Measurements from ENCODE around the gene RAP1GDS1. TPM values are rescaled to one million over a fixed set of nuclear protein-coding genes. Genes with fewer than 3 reads are reported as not detected.

The RAP1GDS1 gene, protein sequence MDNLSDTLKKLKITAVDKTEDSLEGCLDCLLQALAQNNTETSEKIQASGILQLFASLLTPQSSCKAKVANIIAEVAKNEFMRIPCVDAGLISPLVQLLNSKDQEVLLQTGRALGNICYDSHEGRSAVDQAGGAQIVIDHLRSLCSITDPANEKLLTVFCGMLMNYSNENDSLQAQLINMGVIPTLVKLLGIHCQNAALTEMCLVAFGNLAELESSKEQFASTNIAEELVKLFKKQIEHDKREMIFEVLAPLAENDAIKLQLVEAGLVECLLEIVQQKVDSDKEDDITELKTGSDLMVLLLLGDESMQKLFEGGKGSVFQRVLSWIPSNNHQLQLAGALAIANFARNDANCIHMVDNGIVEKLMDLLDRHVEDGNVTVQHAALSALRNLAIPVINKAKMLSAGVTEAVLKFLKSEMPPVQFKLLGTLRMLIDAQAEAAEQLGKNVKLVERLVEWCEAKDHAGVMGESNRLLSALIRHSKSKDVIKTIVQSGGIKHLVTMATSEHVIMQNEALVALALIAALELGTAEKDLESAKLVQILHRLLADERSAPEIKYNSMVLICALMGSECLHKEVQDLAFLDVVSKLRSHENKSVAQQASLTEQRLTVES
- 42.3 and 54.6 TPM in 2 replicates for total RNA-seq (2014; rRNA removed; shearing (Covaris generic))

DNA sequence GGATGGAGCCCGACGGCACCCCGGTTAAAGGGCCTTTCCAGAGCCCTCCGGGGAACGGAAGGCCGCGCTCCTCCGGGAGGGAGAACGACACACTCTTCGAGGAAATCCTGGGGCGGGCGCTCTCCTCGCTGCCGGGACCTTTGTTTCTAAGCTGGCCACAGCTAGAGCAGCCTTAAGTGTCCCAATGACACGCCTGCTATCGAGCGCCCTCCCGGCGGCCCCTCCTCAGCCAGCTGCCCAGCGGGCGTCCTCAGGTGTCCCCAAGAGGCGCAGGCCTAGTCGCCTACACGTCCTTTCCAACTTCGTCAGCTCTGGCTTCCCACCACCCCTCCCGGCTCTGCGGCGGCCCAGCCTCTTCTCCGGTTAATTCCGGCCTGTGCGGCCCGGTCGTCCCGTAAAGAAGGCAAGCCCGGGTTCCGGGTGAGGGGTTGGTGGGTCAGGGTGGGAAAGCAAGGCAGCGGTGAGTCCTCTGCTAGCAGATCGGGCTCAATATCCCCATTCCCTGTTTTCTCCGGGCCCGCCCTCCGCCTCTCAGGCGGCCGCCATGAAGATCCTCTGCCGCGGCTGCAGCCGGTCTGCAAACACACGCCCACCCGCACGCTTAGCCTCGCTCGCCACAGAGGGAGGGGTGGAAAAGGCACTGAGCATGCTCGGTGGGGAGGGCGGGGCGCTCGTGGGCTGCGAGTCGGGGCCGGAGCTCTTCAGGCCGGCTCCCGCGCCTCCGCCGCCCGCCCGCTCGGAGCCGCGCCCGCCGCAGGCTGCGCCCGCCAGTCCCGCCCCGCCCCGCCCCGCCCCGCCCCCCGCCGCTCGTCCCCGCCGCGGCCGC is at the start of gene RAP1GDS1:
Gene RAP1GDS1 (plus strand): TSS at position 806 of the 826 bp plus-strand sequence. CDS start 182 bp downstream, outside the sequence.
- peak; percentile 91 for DNase-seq (ENCODE audit: low read depth)

DNA sequence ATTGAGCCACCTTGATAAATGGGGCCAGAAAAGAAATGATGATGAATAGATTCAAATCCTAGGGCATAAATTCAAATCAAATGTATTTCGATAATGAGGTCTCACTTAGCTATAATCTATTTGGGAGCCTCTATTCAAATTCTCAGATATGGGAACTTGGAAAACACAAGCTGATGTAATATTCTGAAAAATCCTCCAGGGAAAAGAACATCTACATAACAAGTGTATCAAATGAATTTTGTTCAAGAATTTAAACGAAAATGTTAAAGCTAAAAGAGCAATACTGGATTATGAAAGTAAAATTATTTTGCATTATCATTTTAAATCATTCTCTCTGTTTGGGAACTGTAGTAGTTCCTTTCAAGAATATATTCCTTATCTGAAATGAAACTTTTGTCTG is 38.9 kb upstream of the RAP1GDS1 start:
- no peak for DNase-seq (ENCODE audit: low read depth)

DNA sequence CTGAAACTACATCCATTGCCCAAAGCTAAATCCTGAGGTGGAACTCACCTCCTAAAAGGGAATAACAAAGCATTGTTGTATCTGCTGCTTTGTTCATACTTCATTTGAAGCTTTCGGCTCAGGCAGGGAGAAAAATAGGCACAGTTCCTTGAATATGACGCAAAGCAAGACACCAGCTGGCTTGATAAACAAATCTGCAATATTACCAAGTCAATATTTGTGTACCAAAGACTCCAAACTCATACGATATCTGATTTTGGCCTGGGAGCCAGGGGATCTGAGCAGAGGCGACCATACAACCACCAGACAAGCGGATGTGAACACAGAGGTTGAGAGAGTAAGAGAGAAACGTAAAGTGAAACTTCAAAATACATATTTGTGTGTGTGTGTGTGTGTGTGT is 34.8 kb upstream of the RAP1GDS1 start:
- DNase-seq (ENCODE audit: low read depth), result no peak

DNA sequence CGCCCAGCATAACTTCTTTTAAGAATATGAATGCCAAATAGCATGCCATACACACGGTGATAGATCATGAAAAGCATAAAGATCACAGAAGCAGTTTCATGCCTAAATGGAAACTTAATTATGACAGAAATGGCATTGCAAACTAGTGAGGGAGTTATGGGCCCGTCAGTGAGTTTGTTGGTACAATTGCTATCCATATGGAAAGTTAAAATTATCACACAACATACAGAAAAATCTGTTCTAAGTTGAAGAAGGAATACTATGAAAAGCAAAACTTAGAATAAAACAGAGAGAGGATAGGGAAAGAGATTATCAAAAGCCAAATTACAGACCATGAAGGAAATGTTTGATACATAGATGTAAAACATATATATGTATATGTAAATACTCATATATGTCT is 30.2 kb upstream of the RAP1GDS1 start:
- no peak for DNase-seq (ENCODE audit: low read depth)

- peak; percentile 6 for DNase-seq (ENCODE audit: low read depth)
Measured at GRCh38 chr4:98232202-98232601, 29.0 kb upstream of the RAP1GDS1 start.

DNA sequence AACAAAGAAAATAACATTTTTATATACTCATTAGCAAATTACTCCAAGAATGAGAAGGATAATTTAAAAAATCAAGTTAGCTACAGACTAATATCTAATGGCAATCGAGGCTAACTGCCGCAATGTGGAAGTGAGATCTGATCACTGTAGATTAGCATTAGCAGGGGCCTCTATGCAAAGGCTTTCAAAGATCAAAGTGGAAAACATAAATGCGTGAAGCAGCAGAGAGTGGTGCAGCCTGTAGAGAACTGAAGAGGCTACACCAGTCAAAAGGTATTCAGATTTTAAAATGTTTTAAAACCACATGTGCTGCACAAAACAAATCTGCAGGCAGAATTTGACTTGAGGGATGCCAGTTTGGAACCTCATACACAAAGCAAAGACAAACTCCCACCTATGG is 24.0 kb upstream of the RAP1GDS1 start:
- no peak for DNase-seq (ENCODE audit: low read depth)

DNA sequence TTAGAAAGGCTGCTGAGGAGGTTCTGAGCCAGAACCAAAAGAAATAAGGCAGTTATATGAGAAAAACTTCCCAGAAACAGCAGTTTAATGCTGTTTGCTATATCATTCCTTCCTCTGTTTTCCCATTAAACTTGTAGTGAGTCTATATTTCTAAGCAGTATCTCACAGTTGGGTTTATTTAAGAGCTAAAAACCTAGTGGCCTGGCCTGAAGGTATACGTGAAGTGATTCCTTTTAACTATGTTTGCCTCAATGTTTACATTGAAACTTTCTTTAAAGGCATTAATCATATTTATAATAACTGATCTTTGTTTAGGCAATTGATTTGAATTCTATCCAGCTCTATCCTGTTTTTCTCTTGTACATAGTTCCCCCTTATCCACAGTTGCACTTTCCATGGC is 19.1 kb upstream of the RAP1GDS1 start:
- DNase-seq (ENCODE audit: low read depth), result no peak

- DNase-seq (ENCODE audit: low read depth), result peak; percentile 41
Measured at GRCh38 chr4:98242538-98242937, 18.6 kb upstream of the RAP1GDS1 start.

GRCh38 chr4:98245226-98245625 is 16.0 kb upstream of the RAP1GDS1 start:
- DNase-seq (ENCODE audit: low read depth), result no peak

DNA sequence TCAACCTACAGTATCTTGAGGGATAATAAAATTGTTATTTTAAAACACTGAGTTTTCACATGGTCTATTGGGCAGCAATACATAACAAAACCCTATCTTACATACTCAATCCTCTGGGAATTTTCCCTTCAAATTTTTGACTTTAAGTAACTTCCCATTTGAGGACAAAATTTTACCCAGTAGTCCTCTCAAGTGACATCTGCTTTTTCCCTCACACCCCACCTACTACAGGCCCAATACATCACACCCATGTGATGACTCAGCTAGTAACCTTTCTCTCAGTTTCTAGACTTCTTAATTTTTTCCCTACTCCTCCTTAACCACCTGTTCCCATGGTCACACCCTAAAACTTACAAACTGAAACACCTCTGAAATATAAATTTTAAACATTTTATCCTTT is 12.2 kb upstream of the RAP1GDS1 start:
- DNase-seq (ENCODE audit: low read depth), result no peak

DNA sequence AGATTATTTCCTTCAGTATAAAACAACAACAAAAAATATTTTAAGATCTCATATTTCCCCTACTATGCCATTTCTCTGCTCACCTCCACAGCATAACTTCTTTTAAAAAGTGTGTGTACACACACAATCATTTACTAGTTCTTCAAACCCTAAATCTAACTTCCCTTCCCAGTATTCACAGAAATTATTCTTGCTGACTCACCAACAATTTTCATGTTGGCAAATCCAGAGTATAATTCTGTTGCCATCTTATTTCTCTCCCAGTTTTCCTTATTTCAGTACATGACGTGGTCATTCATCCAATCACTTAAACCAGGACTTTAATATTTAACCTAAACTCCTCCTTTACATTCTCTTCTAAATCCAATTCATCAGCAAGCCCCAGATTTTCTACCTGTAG is 11.4 kb upstream of the RAP1GDS1 start:
- DNase-seq (ENCODE audit: low read depth), result no peak

GRCh38 chr4:98253499-98253898 is 7.7 kb upstream of the RAP1GDS1 start:
- no peak for DNase-seq (ENCODE audit: low read depth)

GRCh38 chr4:98260047-98260578 is 1.1 kb upstream of the RAP1GDS1 start:
- peak; percentile 33 for DNase-seq (ENCODE audit: low read depth)

DNA sequence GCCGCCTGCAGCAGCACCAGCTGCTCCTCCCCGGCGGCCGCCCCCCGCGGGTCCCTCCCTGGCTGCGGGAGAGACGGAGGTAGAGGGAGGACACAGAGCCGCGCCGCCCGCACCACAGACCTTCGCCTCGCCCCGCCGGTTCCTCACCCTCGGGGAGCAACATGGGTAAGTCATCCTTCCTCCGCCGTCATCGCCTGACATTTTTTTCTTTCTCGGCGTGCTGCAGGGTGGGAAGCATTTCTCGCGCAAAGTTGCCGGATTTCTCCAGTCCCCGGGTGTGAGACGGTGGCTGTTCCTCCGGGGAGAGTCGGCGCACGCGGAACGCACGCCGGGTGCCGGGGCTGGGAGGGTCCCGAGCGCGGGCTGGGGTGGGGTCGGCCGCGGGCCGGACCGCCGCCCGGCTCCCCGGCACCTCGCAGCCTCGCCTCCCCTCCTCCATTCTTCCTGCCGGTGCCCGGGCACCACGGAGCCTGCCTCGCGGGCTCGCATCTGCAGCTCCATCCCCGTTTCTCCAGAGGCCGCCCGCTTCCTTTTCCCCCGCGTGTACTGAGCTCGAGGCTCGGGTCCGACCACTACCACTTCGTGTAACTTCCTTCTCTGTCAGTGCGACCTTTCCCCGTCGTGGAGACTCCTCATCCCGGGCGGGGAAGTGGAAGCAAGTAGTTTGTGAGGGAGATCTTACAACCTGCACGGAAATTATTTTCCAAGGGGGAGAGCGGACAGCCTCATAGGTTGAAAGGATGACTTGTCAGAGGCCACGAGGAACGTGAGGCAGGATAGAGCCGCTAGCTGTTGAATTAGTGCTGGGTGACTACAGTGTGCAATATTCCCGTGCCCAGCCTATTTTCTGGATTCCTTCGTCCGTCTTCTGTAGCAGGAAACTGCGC is 464 bp downstream of the RAP1GDS1 start:
- peak; percentile 74 for DNase-seq (ENCODE audit: low read depth)

GRCh38 chr4:98262431-98262830 is 1.2 kb downstream of the RAP1GDS1 start:
- no peak for DNase-seq (ENCODE audit: low read depth)

- no peak for DNase-seq (ENCODE audit: low read depth)
Measured at GRCh38 chr4:98267498-98267897, 6.3 kb downstream of the RAP1GDS1 start.

GRCh38 chr4:98275145-98275544 is 14.0 kb downstream of the RAP1GDS1 start:
- DNase-seq (ENCODE audit: low read depth), result no peak

DNA sequence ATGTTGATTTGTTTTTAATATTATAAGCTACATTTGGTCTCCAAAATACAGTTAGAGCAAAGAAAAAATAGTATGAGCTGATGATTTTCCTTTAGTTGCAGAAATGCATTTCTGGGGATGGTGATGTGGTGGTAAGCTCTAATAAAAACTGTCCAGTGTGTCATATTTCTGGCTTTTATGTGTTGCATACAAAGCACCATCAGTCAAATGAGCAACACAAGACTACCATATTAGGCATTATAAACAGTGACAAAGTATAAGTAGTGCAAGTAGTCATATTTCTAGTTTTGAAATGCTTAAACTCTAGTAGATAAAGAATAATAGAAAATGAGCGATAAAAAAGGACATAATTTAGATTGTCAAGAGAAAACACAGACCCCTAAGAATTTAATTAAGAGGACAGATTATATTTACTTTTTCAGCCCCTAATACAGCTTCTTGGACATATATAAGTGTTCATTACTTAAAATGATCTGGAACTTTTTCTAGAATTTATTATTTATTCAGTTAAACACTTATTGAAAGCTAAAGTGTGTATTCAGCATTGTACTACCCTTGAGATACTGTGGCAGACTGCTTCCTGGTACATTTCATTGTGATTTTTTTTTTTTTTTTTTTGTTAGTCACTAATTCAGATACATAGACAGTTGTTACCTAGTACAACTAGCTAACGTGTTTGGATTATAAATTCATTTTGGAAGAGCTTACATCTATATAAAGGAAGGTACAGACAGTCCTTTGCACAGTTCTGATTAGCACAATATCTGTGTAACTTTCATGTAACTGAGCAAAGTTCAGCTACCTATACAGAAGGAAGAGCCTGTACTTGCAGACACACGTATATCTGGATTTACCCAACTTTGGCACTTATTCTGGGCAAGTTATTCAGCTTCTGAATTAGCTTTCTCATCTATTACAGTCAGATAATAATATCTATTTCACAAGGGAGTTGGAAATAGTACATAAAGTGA is 22.3 kb downstream of the RAP1GDS1 start:
- peak; percentile 31 for DNase-seq (ENCODE audit: low read depth)

DNA sequence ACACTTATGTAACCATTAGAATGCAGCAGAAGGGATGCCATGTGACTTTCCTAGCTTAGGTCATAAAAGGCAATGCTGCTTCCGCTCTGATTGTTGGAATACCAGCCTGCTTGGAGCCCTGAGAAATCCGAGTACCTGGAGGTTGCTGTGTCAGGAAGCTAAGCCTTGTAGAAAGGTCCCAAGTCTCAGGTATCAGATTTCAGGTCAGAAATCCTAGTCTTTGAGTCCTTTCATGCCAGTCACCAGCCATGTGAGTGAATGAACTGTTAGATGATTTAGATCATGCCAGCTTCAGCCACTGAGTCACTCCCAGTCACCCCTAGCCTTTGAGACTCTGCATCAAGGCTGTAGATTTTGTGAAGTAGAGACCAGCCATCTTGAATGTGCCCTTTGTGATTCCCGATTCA is 23.5 kb downstream of the RAP1GDS1 start:
- peak; percentile 82 for DNase-seq (ENCODE audit: low read depth)

DNA sequence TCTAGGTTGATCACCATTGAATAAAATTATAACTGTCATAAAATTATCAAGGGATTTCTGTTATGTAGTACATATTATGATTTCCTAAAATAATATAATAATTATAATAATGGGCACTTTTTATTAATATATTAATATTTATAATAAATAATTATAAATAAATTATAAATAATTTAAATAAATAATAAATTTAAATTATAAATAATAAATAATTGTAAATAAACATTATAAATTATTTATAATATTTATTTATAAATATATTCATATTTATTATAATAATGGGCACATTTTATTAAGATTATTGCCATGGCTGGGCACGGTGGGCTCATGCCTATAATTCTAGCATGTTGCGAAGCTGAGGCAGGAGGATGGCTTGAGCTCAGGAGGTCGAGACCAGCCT is 24.5 kb downstream of the RAP1GDS1 start:
- DNase-seq (ENCODE audit: low read depth), result no peak
